NCI-H69 (cell line): ENCODE measurements around the gene HNRNPC.
"Not testable (repeated sequence)": the region's sequence is repeated elsewhere in the genome, so short reads cannot be mapped to it uniquely, and the experiment has no call there.

ENCODE experiments used
- DNase-seq: peaks from one replicate; lab custom pipeline; 2025; lab: John Stamatoyannopoulos, UW

Gene HNRNPC

GRCh38 chr14:21269252-21270046 lies at the start of gene HNRNPC:
Gene HNRNPC (minus strand): TSS chr14:21269442. CDS start chr14:21234193, 35,249 bp downstream.
- peak; percentile 100 for DNase-seq

- no peak for DNase-seq
These were observed 48.2 kb upstream of the HNRNPC start for GRCh38 chr14:21317398-21317797.

DNA sequence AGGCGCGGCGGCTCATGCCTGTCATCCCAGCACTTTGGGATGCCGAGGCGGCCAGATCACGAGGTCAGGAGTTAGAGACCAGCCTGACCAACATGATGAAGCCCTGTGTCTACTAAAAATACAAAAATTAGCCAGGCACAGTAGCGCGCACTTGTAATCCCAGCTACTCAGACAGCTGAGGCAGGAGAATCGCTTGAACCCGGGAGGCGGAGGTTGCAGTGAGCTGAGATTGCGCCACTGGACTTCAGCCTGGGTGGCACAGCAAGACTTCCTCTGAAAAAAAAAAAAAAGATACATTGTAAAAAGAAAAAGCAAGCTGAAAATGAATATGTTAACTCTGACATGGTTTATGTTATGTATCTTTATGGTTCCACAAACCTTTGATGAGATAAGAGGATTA lies 44.3 kb upstream of the HNRNPC start:
- no peak for DNase-seq

DNA sequence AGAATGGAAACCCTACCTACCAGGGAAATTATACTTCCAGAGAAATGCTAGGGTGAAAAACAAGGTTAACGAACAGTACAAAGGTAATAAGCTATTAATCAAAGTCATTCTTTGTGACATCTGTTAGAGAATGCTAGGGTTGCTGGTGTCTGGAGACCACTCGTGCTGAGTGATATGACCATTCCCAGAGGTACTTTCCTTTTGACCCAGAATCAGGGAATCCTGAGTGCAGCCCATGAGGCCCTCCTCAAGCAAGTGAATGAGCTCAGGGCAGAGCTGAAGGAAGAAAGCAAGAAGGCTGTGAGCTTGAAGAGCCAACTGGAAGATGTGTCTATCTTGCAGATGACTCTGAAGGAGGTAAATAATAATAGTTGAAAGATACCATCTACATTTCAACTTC lies 42.4 kb upstream of the HNRNPC start:
- DNase-seq: no peak

- DNase-seq: no peak
These were observed 40.7 kb upstream of the HNRNPC start for GRCh38 chr14:21309956-21310355.

- DNase-seq: no peak
These were observed 40.0 kb upstream of the HNRNPC start for GRCh38 chr14:21309238-21309636.

GRCh38 chr14:21308479-21309237 lies 39.4 kb upstream of the HNRNPC start:
- peak; percentile 97 for DNase-seq

GRCh38 chr14:21308132-21308478 lies 38.9 kb upstream of the HNRNPC start:
- DNase-seq: peak; percentile 61

- DNase-seq: no peak
These were observed 38.4 kb upstream of the HNRNPC start for GRCh38 chr14:21307637-21308036.

DNA sequence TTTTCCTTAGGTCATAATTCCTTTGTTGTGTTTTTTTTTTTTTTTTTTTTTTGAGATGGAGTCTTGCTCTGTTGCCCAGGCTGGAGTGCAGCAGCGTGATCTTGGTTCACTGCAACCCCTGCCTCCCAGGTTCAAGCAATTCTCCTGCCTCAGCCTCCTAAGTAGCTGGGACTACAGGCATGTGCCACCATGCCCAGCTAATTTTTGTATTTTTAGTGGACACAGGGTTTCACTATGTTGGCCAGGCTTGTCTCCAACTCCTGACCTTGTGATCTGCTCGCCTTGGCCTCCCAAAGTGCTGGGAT lies 33.5 kb upstream of the HNRNPC start:
- not testable (repeated sequence) for DNase-seq

DNA sequence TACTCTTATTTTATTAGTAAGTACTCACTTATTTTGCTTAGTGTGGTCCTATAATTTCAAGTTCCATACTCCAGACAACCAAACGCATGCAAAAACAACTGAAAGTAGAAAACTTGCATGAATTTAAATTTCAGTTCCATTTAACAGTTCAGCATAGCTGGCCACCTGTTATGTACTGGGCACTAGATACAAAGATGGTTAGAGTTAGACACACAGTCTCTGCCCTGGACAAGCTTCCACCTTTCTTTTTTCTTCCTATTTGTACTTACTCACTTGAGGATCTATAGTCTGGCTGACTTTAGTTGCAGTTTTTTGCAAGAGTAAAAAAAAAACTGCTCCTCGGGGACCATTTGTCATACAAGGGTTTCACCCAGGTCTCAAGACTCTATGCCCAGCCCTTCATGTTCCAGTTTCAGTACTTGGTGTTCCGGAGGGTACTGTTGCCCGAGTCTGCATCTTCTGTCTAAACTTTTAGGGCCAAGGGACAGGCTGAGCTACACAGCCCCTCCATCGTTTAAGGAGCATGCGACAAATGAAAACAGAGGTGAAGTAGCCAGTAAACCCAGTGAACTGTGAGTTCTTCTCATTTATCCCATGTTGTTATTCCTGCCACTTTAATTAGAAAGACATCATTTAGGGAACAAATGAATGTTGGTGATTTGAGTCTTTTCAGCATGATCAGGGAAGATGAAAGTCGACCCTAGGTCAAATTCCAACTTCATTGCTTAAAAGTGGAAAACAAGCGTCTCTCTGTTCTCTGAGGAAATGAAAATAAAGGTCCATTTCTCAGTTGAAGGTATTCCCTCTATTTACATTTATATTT lies 33.0 kb upstream of the HNRNPC start:
- no peak for DNase-seq

GRCh38 chr14:21300892-21301291 lies 31.6 kb upstream of the HNRNPC start:
- DNase-seq: peak; percentile 78

DNA sequence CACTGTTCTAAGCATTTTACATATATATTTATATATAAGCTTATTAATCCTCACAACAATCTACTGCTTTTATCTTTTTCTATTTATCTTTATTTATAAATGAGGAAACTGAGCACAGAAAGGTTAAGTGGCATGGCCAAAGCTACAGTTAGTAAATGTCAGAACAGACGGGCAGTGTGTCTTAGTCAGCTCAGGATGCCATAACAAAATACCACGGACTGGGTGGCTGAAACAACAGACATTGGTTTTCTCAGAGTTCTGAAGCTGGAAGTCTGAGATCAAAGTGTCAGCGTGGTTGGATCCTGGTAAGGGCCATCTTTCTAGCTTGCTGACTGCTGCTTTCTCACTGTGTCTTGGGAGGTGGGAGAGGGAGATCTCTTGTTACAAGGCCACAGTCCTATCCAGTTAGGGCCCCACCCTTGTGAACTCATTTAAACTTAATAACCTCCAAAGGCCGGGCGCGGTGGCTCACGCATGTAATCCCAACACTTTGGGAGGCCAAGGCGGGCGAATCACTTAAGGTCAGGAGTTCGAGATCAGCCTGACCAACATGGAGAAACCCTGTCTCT lies 30.4 kb upstream of the HNRNPC start:
- no peak for DNase-seq

DNA sequence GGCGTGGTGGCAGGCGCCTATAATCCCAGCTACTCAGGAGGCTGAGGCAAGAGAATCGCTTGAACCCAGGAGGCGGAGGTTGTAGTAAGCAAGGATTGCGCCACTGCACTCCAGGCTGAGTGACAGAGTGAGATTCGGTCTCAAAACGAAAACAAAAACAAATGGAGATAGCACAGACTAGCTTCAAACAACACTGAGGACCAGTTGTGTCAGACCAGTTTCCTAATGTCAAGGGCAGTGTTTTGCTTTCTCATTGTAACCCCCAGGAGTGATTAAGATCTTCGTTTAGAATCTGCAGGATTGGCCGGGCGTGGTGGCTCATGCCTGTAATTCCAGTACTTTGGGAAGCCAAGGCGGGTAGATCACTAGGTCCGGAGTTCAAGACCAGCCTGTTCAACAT lies 29.1 kb upstream of the HNRNPC start:
- no peak for DNase-seq

DNA sequence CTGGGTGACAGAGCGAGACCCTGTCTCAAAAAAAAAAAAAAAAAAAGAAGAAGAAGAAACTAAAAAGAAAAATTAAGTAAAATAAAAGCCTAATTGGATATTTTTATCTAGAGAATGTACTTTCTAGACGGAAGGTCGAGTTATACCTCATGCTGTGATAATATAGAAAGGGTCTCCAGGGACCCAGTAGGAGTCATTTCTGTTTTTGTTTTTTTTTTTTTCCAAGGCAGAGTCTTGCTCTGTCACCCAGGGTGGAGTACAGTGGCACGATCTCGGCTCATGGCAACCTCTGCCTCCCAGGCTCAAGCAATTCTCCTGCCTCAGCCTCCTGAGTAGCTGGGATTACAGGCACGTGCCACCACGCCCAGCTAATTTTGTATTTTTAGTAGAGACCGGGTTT lies 24.8 kb upstream of the HNRNPC start:
- not testable (repeated sequence) for DNase-seq

GRCh38 chr14:21287168-21287567 lies 17.9 kb upstream of the HNRNPC start:
- DNase-seq: no peak

DNA sequence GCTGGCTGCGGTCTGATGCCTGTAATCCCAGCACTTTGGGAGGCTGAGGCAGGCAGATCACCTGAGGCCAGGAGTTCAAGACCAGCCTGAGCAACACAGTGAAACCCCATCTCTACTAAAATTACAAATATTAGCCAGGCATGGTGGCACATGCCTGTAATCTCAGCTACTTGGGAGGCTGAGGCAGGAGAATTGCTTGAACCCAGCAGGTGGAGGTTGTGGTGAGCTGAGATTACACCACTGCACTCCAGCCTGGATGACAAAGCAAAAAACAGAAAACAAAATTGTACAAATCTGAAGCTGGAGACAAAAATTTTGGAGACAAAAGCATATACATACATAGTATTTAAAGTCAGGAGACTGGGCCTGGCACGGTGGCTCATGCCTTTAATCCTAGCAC lies 17.3 kb upstream of the HNRNPC start:
- not testable (repeated sequence) for DNase-seq

DNA sequence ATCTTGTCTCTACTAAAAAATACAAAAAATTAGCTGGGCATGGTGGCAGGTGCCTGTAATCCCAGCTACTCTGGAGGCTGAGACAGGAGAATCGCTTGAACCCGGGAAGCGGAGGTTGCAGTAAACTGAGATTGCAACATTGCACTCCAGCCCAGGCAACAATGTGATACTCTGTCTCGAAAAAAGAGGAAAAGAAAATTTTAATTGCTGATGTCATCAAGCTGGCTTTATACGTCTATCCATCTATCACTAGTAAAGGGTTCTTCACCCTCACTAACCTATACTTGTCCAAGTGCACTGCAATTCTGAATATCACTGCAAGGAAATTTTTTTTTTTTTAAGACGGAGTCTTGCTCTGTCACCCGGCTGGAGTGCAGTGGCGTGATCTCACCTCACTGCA lies 12.7 kb upstream of the HNRNPC start:
- not testable (repeated sequence) for DNase-seq

DNA sequence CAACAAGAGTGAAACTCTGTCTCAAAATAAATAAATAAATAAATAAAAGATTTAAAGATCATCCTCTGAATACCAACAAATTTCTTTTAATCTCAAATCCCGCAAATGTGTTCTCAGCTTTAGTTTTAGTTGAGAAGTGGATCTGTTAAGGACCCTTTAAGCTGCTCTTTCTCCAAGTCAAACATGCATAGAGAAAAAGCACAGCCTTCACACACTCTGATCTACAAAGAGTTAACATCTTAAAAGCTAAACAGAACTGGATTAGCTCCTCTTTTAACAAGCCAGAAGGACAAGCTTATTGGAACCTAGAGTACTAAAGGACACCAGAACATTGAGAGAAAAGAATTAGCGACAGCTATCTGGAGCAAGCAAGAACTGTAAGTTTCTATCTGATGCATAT lies 10.5 kb upstream of the HNRNPC start, which contains the start of gene RPGRIP1:
RPGRIP1 (plus strand) TSS at position 301 of the 400 bp plus-strand sequence. CDS start 7,894 bp downstream, outside the sequence.
- no peak for DNase-seq

- DNase-seq: no peak
These were observed 9.4 kb upstream of the HNRNPC start for GRCh38 chr14:21278632-21279031.

- DNase-seq: peak; percentile 66
These were observed 6.1 kb upstream of the HNRNPC start for GRCh38 chr14:21275261-21275858.

GRCh38 chr14:21272661-21273060 lies 3.4 kb upstream of the HNRNPC start:
- DNase-seq: not testable (repeated sequence)
